Activated CD8-positive, alpha-beta memory T cell treated with anti-CD3 and anti-CD28 coated beads, Interleukin-2, amount 10 ng/mL, durations not matched to agents 7 days and 5 days (primary cell): ENCODE results near the gene ISG20. TPM values are rescaled to one million over a fixed set of nuclear protein-coding genes. Genes with fewer than 3 reads are reported as not detected.

ENCODE experiments used
- ATAC-seq: fragments of 150-1000 bp; cut with Tn5 transposase; one replicate; pipeline ENCODE4 v1.10.0; 2021; ENCODE audit warnings: moderate library complexity
- CTCF ChIA-PET: fragments of 350-600 bp; sonication (Branson Sonifier 250); formaldehyde crosslinking; loops from one replicate; lab custom pipeline; 2021; ENCODE audit warnings: antibody characterized with exemption; lab: Charles Lee
- DNase-seq: peaks from one replicate; pipeline ENCODE4 v3.0.0-alpha.2; 2020
- H3K27ac Mint-ChIP-seq: one replicate; pipeline ENCODE4 v1.8.0; 2021; ENCODE audit warnings: mild to moderate bottlenecking, mixed read lengths
- H3K27me3 Mint-ChIP-seq: one replicate; pipeline ENCODE4 v1.8.0; 2021; ENCODE audit warnings: mixed read lengths
- H3K36me3 Mint-ChIP-seq: one replicate; pipeline ENCODE4 v1.8.0; 2021; ENCODE audit warnings: mild to moderate bottlenecking, mixed read lengths
- H3K4me1 Mint-ChIP-seq: one replicate; pipeline ENCODE4 v1.8.0; 2021; ENCODE audit warnings: mixed read lengths
- H3K4me3 Mint-ChIP-seq: one replicate; pipeline ENCODE4 v1.8.0; 2021; ENCODE audit warnings: mild to moderate bottlenecking, moderate library complexity, mixed read lengths
- H3K9me3 Mint-ChIP-seq: one replicate; pipeline ENCODE4 v1.8.0; 2022; ENCODE audit warnings: low read depth, mixed read lengths
- total RNA-seq, 2 experiments: library from RNA; stranded (reverse); gene quantifications; one replicate each; pipeline ENCODE4 v1.2.3, GENCODE V29; 2021

ISG20 gene
- 100 to 1,000 TPM; 155 to 379 TPM for total RNA-seq

- DNase-seq: peak; percentile 99
- CTCF ChIA-PET: interaction anchor here (0.8 to 1.6 kb wide), 8 partner anchors 9 to 171 kb away, joined by 3 to 8 read pairs (median 4); partner anchors contain the start of genes MRPL46 and MRPS11
- Mint-ChIP-seq H3K4me1 (peaks cover 75% of the 10 kb centered on the region), H3K36me3 (peaks cover 53% of the 10 kb centered on the region), H3K27me3 (no peaks in the 10 kb centered on the region), H3K9me3 (no peaks in the 10 kb centered on the region), H3K4me3 (peak within 1 kb of the TSS; percentile 94), H3K27ac (peak within 1 kb of the TSS; percentile 99)
- peak; percentile 83 for ATAC-seq
Observed at GRCh38 chr15:88638626-88639372, at the start of gene ISG20. Gene ISG20 (plus strand): TSS chr15:88639016. CDS start chr15:88639367, 351 bp downstream.

GRCh38 chr15:88590759-88591158 is 48.1 kb upstream of the ISG20 start:
- no peak for ATAC-seq
- no peak overlapping the region for H3K27ac Mint-ChIP-seq
- no peaks in the 10 kb centered on the region for H3K36me3 Mint-ChIP-seq
- no peaks in the 10 kb centered on the region for H3K9me3 Mint-ChIP-seq
- H3K27me3 Mint-ChIP-seq: peaks cover 21% of the 10 kb centered on the region
- no peak for DNase-seq
- H3K4me1 Mint-ChIP-seq: no peaks in the 10 kb centered on the region
- H3K4me3 Mint-ChIP-seq: no peak overlapping the region
- CTCF ChIA-PET: no interaction called here

GRCh38 chr15:88591384-88591783 is 47.4 kb upstream of the ISG20 start:
- no peak overlapping the region for H3K27ac Mint-ChIP-seq
- H3K27me3 Mint-ChIP-seq: peaks cover 21% of the 10 kb centered on the region
- no peaks in the 10 kb centered on the region for H3K4me1 Mint-ChIP-seq
- ATAC-seq (no peak), DNase-seq (no peak)
- no peaks in the 10 kb centered on the region for H3K36me3 Mint-ChIP-seq
- H3K4me3 Mint-ChIP-seq: no peak overlapping the region
- no peaks in the 10 kb centered on the region for H3K9me3 Mint-ChIP-seq
- CTCF ChIA-PET: no interaction called here

GRCh38 chr15:88603885-88604284 is 34.9 kb upstream of the ISG20 start:
- no peaks in the 10 kb centered on the region for H3K9me3 Mint-ChIP-seq
- DNase-seq (no peak), ATAC-seq (no peak)
- CTCF ChIA-PET: no interaction called here
- H3K27me3 Mint-ChIP-seq: peaks cover 70% of the 10 kb centered on the region
- H3K36me3 Mint-ChIP-seq: no peaks in the 10 kb centered on the region
- no peak overlapping the region for H3K27ac Mint-ChIP-seq
- no peak overlapping the region for H3K4me3 Mint-ChIP-seq
- peaks cover 7% of the 10 kb centered on the region for H3K4me1 Mint-ChIP-seq

- H3K4me1 Mint-ChIP-seq: peaks cover 7% of the 10 kb centered on the region
- peaks cover 76% of the 10 kb centered on the region for H3K27me3 Mint-ChIP-seq
- H3K27ac Mint-ChIP-seq: no peak overlapping the region
- H3K9me3 Mint-ChIP-seq: no peaks in the 10 kb centered on the region
- no peak for ATAC-seq
- H3K4me3 Mint-ChIP-seq: no peak overlapping the region
- no peaks in the 10 kb centered on the region for H3K36me3 Mint-ChIP-seq
- CTCF ChIA-PET: interaction anchor here (1.2 kb wide), 1 partner anchor 20 kb away, joined by 3 read pairs; no protein-coding TSS in a partner anchor
- DNase-seq: no peak
Observed at GRCh38 chr15:88604381-88605188, 34.2 kb upstream of the ISG20 start.

GRCh38 chr15:88605189-88606069 is 33.4 kb upstream of the ISG20 start:
- H3K27ac Mint-ChIP-seq: no peak overlapping the region
- H3K36me3 Mint-ChIP-seq: no peaks in the 10 kb centered on the region
- ATAC-seq: peak; percentile 64
- CTCF ChIA-PET: interaction anchor here (1.2 kb wide), 1 partner anchor 19 kb away, joined by 3 read pairs; no protein-coding TSS in a partner anchor
- H3K27me3 Mint-ChIP-seq: peaks cover 73% of the 10 kb centered on the region
- peaks cover 7% of the 10 kb centered on the region for H3K4me1 Mint-ChIP-seq
- H3K4me3 Mint-ChIP-seq: no peak overlapping the region
- no peaks in the 10 kb centered on the region for H3K9me3 Mint-ChIP-seq
- DNase-seq: no peak

- DNase-seq (no peak), ATAC-seq (no peak)
- Mint-ChIP-seq H3K36me3 (no peaks in the 10 kb centered on the region), H3K4me3 (no peak overlapping the region), H3K27ac (no peak overlapping the region), H3K4me1 (peaks cover 10% of the 10 kb centered on the region), H3K9me3 (no peaks in the 10 kb centered on the region), H3K27me3 (peaks cover 72% of the 10 kb centered on the region)
- CTCF ChIA-PET: no interaction called here
Observed at GRCh38 chr15:88606070-88606794, 32.6 kb upstream of the ISG20 start.

GRCh38 chr15:88607951-88608350 is 30.9 kb upstream of the ISG20 start:
- no peak overlapping the region for H3K27ac Mint-ChIP-seq
- no peaks in the 10 kb centered on the region for H3K9me3 Mint-ChIP-seq
- CTCF ChIA-PET: no interaction called here
- no peak overlapping the region for H3K4me3 Mint-ChIP-seq
- H3K4me1 Mint-ChIP-seq: peaks cover 13% of the 10 kb centered on the region
- DNase-seq: no peak
- ATAC-seq: no peak
- no peaks in the 10 kb centered on the region for H3K36me3 Mint-ChIP-seq
- H3K27me3 Mint-ChIP-seq: peaks cover 65% of the 10 kb centered on the region

GRCh38 chr15:88608607-88609181 is 30.1 kb upstream of the ISG20 start:
- ATAC-seq (no peak), DNase-seq (no peak)
- peaks cover 17% of the 10 kb centered on the region for H3K4me1 Mint-ChIP-seq
- H3K27ac Mint-ChIP-seq: no peak overlapping the region
- H3K4me3 Mint-ChIP-seq: no peak overlapping the region
- H3K27me3 Mint-ChIP-seq: peaks cover 59% of the 10 kb centered on the region
- CTCF ChIA-PET: no interaction called here
- H3K9me3 Mint-ChIP-seq: no peaks in the 10 kb centered on the region
- H3K36me3 Mint-ChIP-seq: no peaks in the 10 kb centered on the region

GRCh38 chr15:88609344-88610090 is 29.3 kb upstream of the ISG20 start:
- H3K4me1 Mint-ChIP-seq: peaks cover 14% of the 10 kb centered on the region
- no peak for ATAC-seq
- CTCF ChIA-PET: no interaction called here
- no peaks in the 10 kb centered on the region for H3K36me3 Mint-ChIP-seq
- DNase-seq: no peak
- peaks cover 55% of the 10 kb centered on the region for H3K27me3 Mint-ChIP-seq
- no peak overlapping the region for H3K4me3 Mint-ChIP-seq
- no peak overlapping the region for H3K27ac Mint-ChIP-seq
- no peaks in the 10 kb centered on the region for H3K9me3 Mint-ChIP-seq

GRCh38 chr15:88610701-88611231 is 28.1 kb upstream of the ISG20 start:
- no peak overlapping the region for H3K4me3 Mint-ChIP-seq
- peaks cover 43% of the 10 kb centered on the region for H3K27me3 Mint-ChIP-seq
- H3K27ac Mint-ChIP-seq: no peak overlapping the region
- CTCF ChIA-PET: interaction anchor here (0.7 kb wide), 1 partner anchor 762 kb away, joined by 6 read pairs; no protein-coding TSS in a partner anchor
- no peaks in the 10 kb centered on the region for H3K9me3 Mint-ChIP-seq
- H3K36me3 Mint-ChIP-seq: no peaks in the 10 kb centered on the region
- H3K4me1 Mint-ChIP-seq: peaks cover 10% of the 10 kb centered on the region
- no peak for ATAC-seq
- no peak for DNase-seq
